Glutamatergic neuron (in vitro differentiated cells): ENCODE data around the gene B4GALT5. TPM values are rescaled to one million over a fixed set of nuclear protein-coding genes. Genes with fewer than 3 reads are reported as not detected.

Experiments
- DNase-seq: peaks from one replicate; pipeline ENCODE4 v3.0.0; 2022
- H3K27ac Mint-ChIP-seq: one replicate; pipeline ENCODE4 v1.8.0; 2020; ENCODE audit warnings: mild to moderate bottlenecking, mixed read lengths, inconsistent platforms; ENCODE audit not compliant: unreplicated experiment
- H3K27me3 Mint-ChIP-seq: one replicate; pipeline ENCODE4 v1.8.0; 2020; ENCODE audit warnings: mild to moderate bottlenecking, moderate library complexity, mixed read lengths, inconsistent platforms; ENCODE audit not compliant: unreplicated experiment
- H3K36me3 Mint-ChIP-seq: one replicate; pipeline ENCODE4 v1.8.0; 2020; ENCODE audit warnings: mild to moderate bottlenecking, mixed read lengths, inconsistent platforms; ENCODE audit not compliant: unreplicated experiment
- H3K4me1 Mint-ChIP-seq: one replicate; pipeline ENCODE4 v1.8.0; 2020; ENCODE audit warnings: mild to moderate bottlenecking, low read depth, mixed read lengths, inconsistent platforms; ENCODE audit not compliant: unreplicated experiment
- H3K4me3 Mint-ChIP-seq: one replicate; pipeline ENCODE4 v1.8.0; 2020; ENCODE audit warnings: mild to moderate bottlenecking, mixed read lengths, inconsistent platforms; ENCODE audit not compliant: unreplicated experiment
- H3K9me3 Mint-ChIP-seq: one replicate; pipeline ENCODE4 v1.8.0; 2020; ENCODE audit warnings: mild to moderate bottlenecking, moderate library complexity, mixed read lengths, inconsistent platforms; ENCODE audit not compliant: unreplicated experiment
- total RNA-seq: library from RNA; stranded (reverse); fragmentation: NEBNext Ultra II Directional; extraction: Animal tissue kit (Norgen Biotek cat#: 25700); gene quantifications from one replicate; pipeline ENCODE4 v1.2.1, GENCODE V29; 2021; ENCODE audit not compliant: unreplicated experiment
- TF ChIP-seq, protein P1 (sequence below): fragments of 200-600 bp; sonication (generic); IDR thresholded peaks from one replicate; pipeline ENCODE4 v1.5.0; 2021; ENCODE audit not compliant: partially characterized antibody, unreplicated experiment

The B4GALT5 gene
- total RNA-seq, 1 donor from 2014 or later = 61.3 TPM

DNA sequence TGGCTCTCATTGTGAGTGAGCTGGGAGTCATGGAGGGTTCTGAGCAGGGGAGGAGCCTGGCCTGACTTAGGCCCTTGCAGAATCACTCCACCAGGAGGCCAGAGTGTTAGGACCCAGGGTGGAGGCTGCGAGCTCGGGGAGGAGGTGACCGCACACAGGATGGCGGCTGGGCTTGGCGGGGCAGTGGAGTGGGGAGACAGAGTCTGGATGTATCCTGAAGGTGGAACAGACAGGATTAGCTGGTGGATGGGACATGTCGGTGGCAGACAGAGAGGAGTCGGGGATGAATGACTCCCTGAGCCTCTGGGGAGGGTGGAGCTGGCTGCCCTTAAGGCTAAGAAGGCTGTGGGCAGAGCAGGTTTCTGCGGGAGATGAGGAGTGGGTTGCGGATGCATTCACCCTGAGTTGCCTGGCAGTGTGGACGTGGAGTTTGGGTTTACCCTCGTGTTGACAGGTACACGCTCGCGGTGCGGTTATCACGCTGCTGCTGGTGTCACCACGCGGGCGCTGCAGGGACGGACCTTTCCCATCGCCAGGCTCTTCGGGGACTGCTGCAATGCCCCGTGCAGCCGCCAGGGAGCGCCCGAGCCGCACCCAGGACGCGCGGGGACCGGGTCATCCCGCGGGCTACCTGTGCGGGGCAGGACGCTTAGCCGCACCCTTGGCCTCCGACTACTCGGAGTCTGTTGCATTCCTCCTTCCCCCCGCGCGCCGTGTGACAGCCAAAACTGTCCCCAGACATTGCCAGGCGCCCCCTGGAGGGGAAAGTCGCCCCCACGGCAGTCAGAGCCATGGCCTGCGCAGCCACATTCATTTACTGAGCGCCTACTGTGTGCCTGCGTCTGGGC lies 102.8 kb downstream of the B4GALT5 start:
- H3K27me3 Mint-ChIP-seq = peaks cover 8% of the 10 kb centered on the region
- no peak overlapping the region for H3K27ac Mint-ChIP-seq
- H3K4me3 Mint-ChIP-seq = peak overlapping the region; percentile 88
- DNase-seq = peak; percentile 91
- TF ChIP-seq, protein P1, sequence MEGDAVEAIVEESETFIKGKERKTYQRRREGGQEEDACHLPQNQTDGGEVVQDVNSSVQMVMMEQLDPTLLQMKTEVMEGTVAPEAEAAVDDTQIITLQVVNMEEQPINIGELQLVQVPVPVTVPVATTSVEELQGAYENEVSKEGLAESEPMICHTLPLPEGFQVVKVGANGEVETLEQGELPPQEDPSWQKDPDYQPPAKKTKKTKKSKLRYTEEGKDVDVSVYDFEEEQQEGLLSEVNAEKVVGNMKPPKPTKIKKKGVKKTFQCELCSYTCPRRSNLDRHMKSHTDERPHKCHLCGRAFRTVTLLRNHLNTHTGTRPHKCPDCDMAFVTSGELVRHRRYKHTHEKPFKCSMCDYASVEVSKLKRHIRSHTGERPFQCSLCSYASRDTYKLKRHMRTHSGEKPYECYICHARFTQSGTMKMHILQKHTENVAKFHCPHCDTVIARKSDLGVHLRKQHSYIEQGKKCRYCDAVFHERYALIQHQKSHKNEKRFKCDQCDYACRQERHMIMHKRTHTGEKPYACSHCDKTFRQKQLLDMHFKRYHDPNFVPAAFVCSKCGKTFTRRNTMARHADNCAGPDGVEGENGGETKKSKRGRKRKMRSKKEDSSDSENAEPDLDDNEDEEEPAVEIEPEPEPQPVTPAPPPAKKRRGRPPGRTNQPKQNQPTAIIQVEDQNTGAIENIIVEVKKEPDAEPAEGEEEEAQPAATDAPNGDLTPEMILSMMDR = peak; percentile 99
- H3K9me3 Mint-ChIP-seq = peaks cover 2% of the 10 kb centered on the region
- H3K4me1 Mint-ChIP-seq = peaks cover 3% of the 10 kb centered on the region
- no peaks in the 10 kb centered on the region for H3K36me3 Mint-ChIP-seq

GRCh38 chr20:49608752-49609670 lies 104.7 kb downstream of the B4GALT5 start:
- peak; percentile 74 for DNase-seq
- Mint-ChIP-seq H3K9me3 (peaks cover 2% of the 10 kb centered on the region), H3K36me3 (no peaks in the 10 kb centered on the region), H3K4me1 (peaks cover 3% of the 10 kb centered on the region), H3K4me3 (no peak overlapping the region), H3K27me3 (peaks cover 8% of the 10 kb centered on the region), H3K27ac (no peak overlapping the region)
- TF ChIP-seq, protein P1 = peak; percentile 98

GRCh38 chr20:49607568-49607967 lies 106.1 kb downstream of the B4GALT5 start:
- no peak for DNase-seq
- peaks cover 6% of the 10 kb centered on the region for H3K27me3 Mint-ChIP-seq
- no peak overlapping the region for H3K4me3 Mint-ChIP-seq
- TF ChIP-seq, protein P1 = no peak
- no peak overlapping the region for H3K27ac Mint-ChIP-seq
- H3K4me1 Mint-ChIP-seq = peaks cover 3% of the 10 kb centered on the region
- H3K9me3 Mint-ChIP-seq = peaks cover 2% of the 10 kb centered on the region
- no peaks in the 10 kb centered on the region for H3K36me3 Mint-ChIP-seq

DNA sequence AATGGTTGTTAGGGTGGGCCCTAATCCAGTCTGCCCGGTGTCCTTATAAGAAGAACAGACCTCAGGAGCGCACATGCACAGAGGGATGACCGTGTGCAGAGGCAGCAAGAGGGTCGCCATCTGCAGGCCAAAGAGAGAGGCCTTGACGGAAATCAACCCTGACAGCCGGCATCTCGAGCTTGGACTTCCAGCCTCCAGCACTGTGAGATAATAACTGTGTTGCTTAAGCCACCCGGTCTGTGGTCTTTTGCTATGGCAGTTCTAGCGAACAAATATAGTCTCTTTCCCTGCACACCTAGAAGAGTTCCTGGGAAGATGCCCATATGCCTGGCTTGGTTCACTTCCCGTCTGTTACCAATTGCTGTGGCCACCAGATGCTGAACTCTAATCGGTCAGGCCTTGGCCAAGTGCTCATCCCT lies 110.5 kb downstream of the B4GALT5 start:
- H3K4me3 Mint-ChIP-seq = no peak overlapping the region
- no peaks in the 10 kb centered on the region for H3K4me1 Mint-ChIP-seq
- no peaks in the 10 kb centered on the region for H3K9me3 Mint-ChIP-seq
- H3K27me3 Mint-ChIP-seq = no peaks in the 10 kb centered on the region
- no peaks in the 10 kb centered on the region for H3K36me3 Mint-ChIP-seq
- DNase-seq = peak; percentile 69
- TF ChIP-seq, protein P1 = no peak
- no peak overlapping the region for H3K27ac Mint-ChIP-seq
